GM20431 (cell line): ENCODE data around the gene KLF6.

ENCODE experiments used
- in situ Hi-C: fragments of 300-500 bp; cut with MseI, MboI; formaldehyde crosslinking; loops from one replicate; pipeline ENCODE4 v1.15.0; 2020; ENCODE audit warnings: low sequenced_read_pairs; ENCODE audit not compliant: unreplicated experiment

Gene KLF6

GRCh38 chr10:3812141-3812540 lies 27.1 kb upstream of the KLF6 start:
- in situ Hi-C loops, result no loop called here

GRCh38 chr10:3811291-3811870 lies 26.4 kb upstream of the KLF6 start:
- in situ Hi-C loops, result no loop called here

GRCh38 chr10:3808689-3809199 lies 23.7 kb upstream of the KLF6 start:
- in situ Hi-C loops, result no loop called here

- in situ Hi-C loops, result no loop called here
Observed at GRCh38 chr10:3807928-3808496, 23.0 kb upstream of the KLF6 start.

- in situ Hi-C loops, result no loop called here
Observed at GRCh38 chr10:3807211-3807927, 22.4 kb upstream of the KLF6 start.

GRCh38 chr10:3806603-3807002 lies 21.6 kb upstream of the KLF6 start:
- in situ Hi-C loops, result no loop called here

- in situ Hi-C loops, result no loop called here
Observed at GRCh38 chr10:3805791-3806461, 20.9 kb upstream of the KLF6 start.

- in situ Hi-C loops, result no loop called here
Observed at GRCh38 chr10:3805201-3805790, 20.3 kb upstream of the KLF6 start.

- in situ Hi-C loops, result no loop called here
Observed at GRCh38 chr10:3803927-3804741, 19.1 kb upstream of the KLF6 start.

- in situ Hi-C loops, result no loop called here
Observed at GRCh38 chr10:3803295-3803926, 18.4 kb upstream of the KLF6 start.

GRCh38 chr10:3802526-3803265 lies 17.7 kb upstream of the KLF6 start:
- in situ Hi-C loops, result no loop called here

- in situ Hi-C loops, result no loop called here
Observed at GRCh38 chr10:3801558-3802192, 16.7 kb upstream of the KLF6 start.

GRCh38 chr10:3800586-3800985 lies 15.6 kb upstream of the KLF6 start:
- in situ Hi-C loops, result no loop called here

GRCh38 chr10:3797750-3798149 lies 12.7 kb upstream of the KLF6 start:
- in situ Hi-C loops, result no loop called here

GRCh38 chr10:3793553-3793952 lies 8.5 kb upstream of the KLF6 start:
- in situ Hi-C loops, result no loop called here

- in situ Hi-C loops, result no loop called here
Observed at GRCh38 chr10:3792710-3793219, 7.8 kb upstream of the KLF6 start.

- in situ Hi-C loops, result no loop called here
Observed at GRCh38 chr10:3791974-3792633, 7.1 kb upstream of the KLF6 start.
